ENCODE data around the gene PCSK6. TPM values are rescaled to one million over a fixed set of nuclear protein-coding genes. Genes with fewer than 3 reads are reported as not detected.
A peak's percentile ranks its signal among the peaks of the same experiment; 100 is the strongest.

PCSK6 gene
- total and polyA plus RNA-seq, 8 donors, result 2.8 to 91.5 (median 17.8) TPM

DNA sequence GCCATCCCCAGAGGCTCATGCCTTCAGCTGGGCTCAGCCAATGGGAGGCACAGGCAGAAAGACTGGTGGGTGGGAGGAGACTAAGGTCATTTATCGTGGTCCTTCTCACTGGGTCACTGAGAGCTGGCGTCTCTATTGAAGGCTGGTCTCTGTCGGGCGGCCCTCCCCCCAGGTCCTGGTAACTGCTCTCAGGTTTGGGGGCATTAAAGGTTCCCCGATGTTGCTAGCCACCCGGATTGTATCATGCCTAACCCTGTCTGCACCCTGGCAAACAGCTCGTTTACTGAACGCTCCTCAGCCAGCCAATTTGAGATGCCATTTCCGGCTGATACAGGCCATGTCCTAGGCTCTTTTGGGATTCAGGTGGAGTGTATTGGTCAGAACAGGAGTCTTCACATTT, 222.7 kb downstream of the PCSK6 start:
- Histone ChIP-seq H3K9me3 (no peaks in the 10 kb centered on the region), H3K27ac (peak overlapping the region; percentile 9 to 68 (median 62)), H3K4me3 (no peak overlapping the region), H3K4me1 (peaks cover 4 to 13% (median 6%) of the 10 kb centered on the region in 4 donors), H3K36me3 (peaks cover 15 to 31% (median 30%) of the 10 kb centered on the region in 4 donors), H3K27me3 (no peaks in the 10 kb centered on the region)
- no peak for DNase-seq
- 49 to 71% (median 66%) methylated on average over 9 of the region's 9 CpGs for WGBS, 5 donors
- no peak for TF ChIP-seq POLR2A (IDR thresholded peaks at IDR 0.05)
- intact Hi-C loops (cut with DNase I; ENCODE audit: low total_unique reads), result no loop called here

DNA sequence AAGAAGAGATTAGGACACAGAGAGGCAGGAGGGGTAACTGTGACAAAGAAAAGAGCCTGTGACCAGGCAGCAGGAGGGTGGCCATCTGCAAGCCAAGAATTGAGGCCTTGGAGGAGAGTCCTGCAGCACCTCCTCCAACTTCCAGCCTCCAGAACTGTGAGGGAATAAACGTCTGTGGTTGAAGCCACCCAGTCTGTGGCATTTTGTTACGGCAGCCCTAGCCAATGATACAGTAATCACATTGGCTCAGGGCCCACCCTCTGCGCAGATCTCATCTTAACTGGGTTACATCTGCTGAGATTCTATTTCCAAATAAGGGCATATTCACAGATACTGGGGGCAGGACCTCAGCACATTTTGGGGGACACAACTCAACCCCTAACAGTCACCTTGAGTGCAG, 223.5 kb downstream of the PCSK6 start:
- H3K36me3 ChIP-seq, result peaks cover 8 to 23% (median 23%) of the 10 kb centered on the region in 4 donors
- no peaks in the 10 kb centered on the region for H3K27me3 ChIP-seq
- WGBS, 5 donors, result 35 to 60% (median 42%) methylated on average over 3 of the region's 3 CpGs
- TF ChIP-seq POLR2A (IDR thresholded peaks at IDR 0.05) (no peak), POLR2AphosphoS5 (IDR thresholded peaks at IDR 0.05) (peak in 1 of 3 donors; percentile 19), EP300 (IDR thresholded peaks at IDR 0.05) (no peak)
- TF ChIP-seq, protein P1, sequence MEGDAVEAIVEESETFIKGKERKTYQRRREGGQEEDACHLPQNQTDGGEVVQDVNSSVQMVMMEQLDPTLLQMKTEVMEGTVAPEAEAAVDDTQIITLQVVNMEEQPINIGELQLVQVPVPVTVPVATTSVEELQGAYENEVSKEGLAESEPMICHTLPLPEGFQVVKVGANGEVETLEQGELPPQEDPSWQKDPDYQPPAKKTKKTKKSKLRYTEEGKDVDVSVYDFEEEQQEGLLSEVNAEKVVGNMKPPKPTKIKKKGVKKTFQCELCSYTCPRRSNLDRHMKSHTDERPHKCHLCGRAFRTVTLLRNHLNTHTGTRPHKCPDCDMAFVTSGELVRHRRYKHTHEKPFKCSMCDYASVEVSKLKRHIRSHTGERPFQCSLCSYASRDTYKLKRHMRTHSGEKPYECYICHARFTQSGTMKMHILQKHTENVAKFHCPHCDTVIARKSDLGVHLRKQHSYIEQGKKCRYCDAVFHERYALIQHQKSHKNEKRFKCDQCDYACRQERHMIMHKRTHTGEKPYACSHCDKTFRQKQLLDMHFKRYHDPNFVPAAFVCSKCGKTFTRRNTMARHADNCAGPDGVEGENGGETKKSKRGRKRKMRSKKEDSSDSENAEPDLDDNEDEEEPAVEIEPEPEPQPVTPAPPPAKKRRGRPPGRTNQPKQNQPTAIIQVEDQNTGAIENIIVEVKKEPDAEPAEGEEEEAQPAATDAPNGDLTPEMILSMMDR (IDR thresholded peaks at IDR 0.05), result no peak
- H3K4me3 ChIP-seq, result no peak overlapping the region
- H3K4me1 ChIP-seq, result peaks cover 4 to 13% (median 6%) of the 10 kb centered on the region in 4 donors
- H3K9me3 ChIP-seq, result no peaks in the 10 kb centered on the region
- peak overlapping the region in 4 of 5 donors; percentile 6 to 68 (median 64) for H3K27ac ChIP-seq
- intact Hi-C loops (cut with DNase I; ENCODE audit: low total_unique reads), result no loop called here
- peak in 1 of 2 donors; percentile 35 for DNase-seq

DNA sequence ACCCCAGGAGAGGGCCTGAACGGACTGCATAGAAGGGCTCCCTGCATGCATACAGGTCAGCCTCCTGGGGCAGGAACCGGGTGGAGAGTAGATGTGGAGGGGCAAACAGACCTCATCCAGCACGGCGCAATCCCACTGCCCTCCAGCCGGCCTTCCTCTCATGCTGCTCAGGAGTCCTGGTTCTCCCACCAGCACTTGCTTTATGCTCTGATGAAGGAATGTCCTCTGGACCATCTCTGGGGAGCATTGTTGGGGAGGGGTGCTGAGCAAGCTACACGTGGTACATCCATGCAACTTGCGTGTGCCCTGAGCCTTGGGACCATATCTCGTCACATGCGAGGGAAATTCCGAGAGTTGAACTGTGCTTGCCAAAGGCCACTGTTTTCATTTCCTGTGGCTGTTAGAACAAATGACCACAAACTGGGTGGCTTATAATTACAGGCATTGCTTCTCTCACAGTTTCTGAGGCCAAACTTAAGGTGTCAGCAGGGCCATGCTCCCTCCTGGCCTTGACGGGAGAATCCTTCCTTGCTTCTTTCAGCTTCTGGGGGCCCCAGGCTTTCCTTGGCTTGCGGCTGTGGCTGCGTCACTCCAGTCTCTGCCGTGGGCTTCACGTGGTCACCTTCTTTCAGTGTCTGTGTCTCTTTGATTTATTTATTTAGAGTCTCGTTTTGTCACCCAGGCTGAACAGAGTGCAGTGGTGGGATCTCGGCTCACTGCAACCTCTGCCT, 224.4 kb downstream of the PCSK6 start:
- intact Hi-C loops (cut with DNase I; ENCODE audit: low total_unique reads), result loop anchor here (5.0 kb wide), 1 partner anchor 253 kb away; no protein-coding TSS in a partner anchor
- peak in 1 of 2 donors; percentile 50 for DNase-seq

DNA sequence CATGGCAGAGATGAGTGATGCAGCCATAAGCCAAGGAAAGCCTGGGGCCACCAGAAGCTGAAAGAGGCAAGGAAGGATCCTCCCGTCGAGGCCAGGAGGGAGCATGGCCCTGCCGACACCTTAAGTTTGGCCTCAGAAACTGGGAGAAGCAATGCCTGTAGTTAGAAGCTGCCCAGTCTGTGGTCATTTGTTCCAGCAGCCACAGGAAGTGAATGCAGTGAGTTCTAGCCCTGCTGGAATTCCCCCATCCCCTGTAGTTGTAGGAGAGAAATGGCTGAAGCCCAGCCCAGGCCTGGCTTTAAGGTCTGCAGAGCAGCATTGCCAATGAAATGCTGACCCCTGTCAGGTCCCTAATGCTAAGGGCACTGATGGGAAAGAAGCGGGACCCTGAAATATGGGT, 225.5 kb downstream of the PCSK6 start:
- H3K9me3 ChIP-seq, result no peaks in the 10 kb centered on the region
- H3K4me1 ChIP-seq, result peaks cover 4 to 13% (median 6%) of the 10 kb centered on the region in 4 donors
- H3K36me3 ChIP-seq, result peaks cover 0 to 3% (median 3%) of the 10 kb centered on the region in 4 donors
- no peak overlapping the region for H3K27ac ChIP-seq
- H3K4me3 ChIP-seq, result no peak overlapping the region
- DNase-seq, result peak in 1 of 2 donors; percentile 27
- no peaks in the 10 kb centered on the region for H3K27me3 ChIP-seq
- 77 to 92% (median 90%) methylated on average over 3 to 4 of the region's 4 CpGs for WGBS, 5 donors
- intact Hi-C loops (cut with DNase I; ENCODE audit: low total_unique reads), result loop anchor here (5.0 kb wide), 1 partner anchor 252 kb away; no protein-coding TSS in a partner anchor
- TF ChIP-seq POLR2AphosphoS5 (IDR thresholded peaks at IDR 0.05) (no peak), POLR2A (IDR thresholded peaks at IDR 0.05) (no peak), EP300 (IDR thresholded peaks at IDR 0.05) (no peak)
- TF ChIP-seq, protein P1 (IDR thresholded peaks at IDR 0.05), result no peak

More for the DNA sequence above, 224.4 kb downstream of the PCSK6 start:
- Histone ChIP-seq H3K9me3 (no peaks in the 10 kb centered on the region), H3K27me3 (no peaks in the 10 kb centered on the region), H3K27ac (peak overlapping the region in 2 of 5 donors; percentile 34 to 67), H3K4me3 (no peak overlapping the region), H3K36me3 (peaks cover 0 to 14% (median 13%) of the 10 kb centered on the region in 4 donors), H3K4me1 (peaks cover 4 to 13% (median 6%) of the 10 kb centered on the region in 4 donors)
- WGBS, 5 donors, result 72 to 84% (median 77%) methylated on average over 17 of the region's 17 CpGs
- TF ChIP-seq, protein P1 (IDR thresholded peaks at IDR 0.05), result no peak
- no peak for TF ChIP-seq EP300 (IDR thresholded peaks at IDR 0.05)

- DNase-seq, result no peak
- H3K27ac ChIP-seq, result no peak overlapping the region
- no peaks in the 10 kb centered on the region for H3K27me3 ChIP-seq
- intact Hi-C loops (cut with DNase I; ENCODE audit: low total_unique reads), result loop anchor here (5.0 kb wide), 1 partner anchor 250 kb away; no protein-coding TSS in a partner anchor
- H3K4me1 ChIP-seq, result peaks cover 4 to 13% (median 12%) of the 10 kb centered on the region in 4 donors
- no peaks in the 10 kb centered on the region for H3K36me3 ChIP-seq
- no peaks in the 10 kb centered on the region for H3K9me3 ChIP-seq
- 80 to 89% (median 85%) methylated on average over 4 of the region's 4 CpGs for WGBS, 5 donors
- H3K4me3 ChIP-seq, result no peak overlapping the region
- TF ChIP-seq POLR2AphosphoS5 (IDR thresholded peaks at IDR 0.05) (no peak), EP300 (IDR thresholded peaks at IDR 0.05) (no peak), POLR2A (IDR thresholded peaks at IDR 0.05) (no peak)
- TF ChIP-seq, protein P1 (IDR thresholded peaks at IDR 0.05), result no peak
Measured at GRCh38 chr15:101262551-101262950, 227.0 kb downstream of the PCSK6 start.

Measured in stomach (tissue), 9 donors.